Subcutaneous adipose tissue (tissue), 4 donors: ENCODE results near the gene CD82. TPM values are rescaled to one million over a fixed set of nuclear protein-coding genes. Genes with fewer than 3 reads are reported as not detected.

Experiments
- CTCF ChIP-seq: fragments of 450-650 bp; IDR thresholded peaks from one replicate; pipeline ENCODE4 v1.5.1; 2016; ENCODE audit warnings: low read depth, mild to moderate bottlenecking, control low read depth, antibody characterized with exemption, moderate library complexity
- total RNA-seq, 4 donors: library from RNA; depleted of rRNA; stranded (reverse); fragments of >200 nt; gene quantifications; one replicate each; pipeline ENCODE4 v1.1.0, GENCODE V29; 2016

Gene CD82
- total RNA-seq, 4 donors from 2014 or later = 9.0 to 19.4 (median 14.3) TPM

- no peak for TF ChIP-seq CTCF
Measured at GRCh38 chr11:44522294-44522693, 43.2 kb upstream of the CD82 start.

- TF ChIP-seq CTCF = no peak
Measured at GRCh38 chr11:44524346-44524745, 41.1 kb upstream of the CD82 start.

GRCh38 chr11:44524751-44525201, 40.7 kb upstream of the CD82 start:
- no peak for TF ChIP-seq CTCF

GRCh38 chr11:44525473-44526252, 39.8 kb upstream of the CD82 start:
- no peak for TF ChIP-seq CTCF

GRCh38 chr11:44526438-44526837, 39.0 kb upstream of the CD82 start:
- no peak for TF ChIP-seq CTCF

GRCh38 chr11:44527476-44527875, 38.0 kb upstream of the CD82 start:
- no peak for TF ChIP-seq CTCF

- TF ChIP-seq CTCF = no peak
Measured at GRCh38 chr11:44528103-44528502, 37.4 kb upstream of the CD82 start.
